Fibroblast of upper back skin (primary cell): Measurements from ENCODE around the gene CHTF18.
A peak's percentile ranks its signal among the peaks of the same experiment; 100 is the strongest.

ENCODE experiments used
- DNase-seq: peaks from one replicate; pipeline ENCODE4 v3.0.0-alpha.2; 2013

CHTF18 gene

GRCh38 chr16:794853-795466, 6.5 kb downstream of the CHTF18 start:
- no peak for DNase-seq

DNA sequence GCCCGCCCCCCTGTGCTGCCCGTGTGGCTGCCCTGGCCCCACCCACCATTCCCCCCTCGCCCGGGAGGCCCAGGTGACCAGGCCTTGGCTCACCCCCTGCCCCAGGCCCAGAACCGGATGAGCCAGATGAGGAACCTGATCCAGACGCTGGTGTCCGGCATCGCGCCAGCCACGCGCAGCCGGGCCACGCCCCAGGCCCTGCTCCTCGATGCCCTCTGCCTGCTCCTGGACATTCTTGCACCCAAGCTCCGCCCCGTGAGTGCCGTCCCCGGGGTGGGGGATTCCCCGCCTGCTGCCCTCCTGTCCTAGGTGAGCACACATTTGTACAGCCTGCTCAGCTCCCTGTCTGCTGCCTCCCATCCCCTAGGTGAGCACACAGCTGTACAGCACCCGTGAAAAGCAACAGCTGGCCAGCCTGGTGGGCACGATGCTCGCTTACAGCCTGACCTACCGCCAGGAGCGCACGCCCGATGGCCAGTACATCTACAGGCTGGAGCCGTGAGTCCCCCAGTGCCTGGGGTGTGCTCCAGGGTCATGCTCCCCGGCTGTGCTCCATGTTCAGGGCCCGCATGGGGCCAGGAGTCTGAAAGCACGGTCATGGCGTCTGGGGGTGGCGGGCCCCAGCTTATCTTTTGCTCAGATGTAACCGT, 7.3 kb downstream of the CHTF18 start:
- no peak for DNase-seq

DNA sequence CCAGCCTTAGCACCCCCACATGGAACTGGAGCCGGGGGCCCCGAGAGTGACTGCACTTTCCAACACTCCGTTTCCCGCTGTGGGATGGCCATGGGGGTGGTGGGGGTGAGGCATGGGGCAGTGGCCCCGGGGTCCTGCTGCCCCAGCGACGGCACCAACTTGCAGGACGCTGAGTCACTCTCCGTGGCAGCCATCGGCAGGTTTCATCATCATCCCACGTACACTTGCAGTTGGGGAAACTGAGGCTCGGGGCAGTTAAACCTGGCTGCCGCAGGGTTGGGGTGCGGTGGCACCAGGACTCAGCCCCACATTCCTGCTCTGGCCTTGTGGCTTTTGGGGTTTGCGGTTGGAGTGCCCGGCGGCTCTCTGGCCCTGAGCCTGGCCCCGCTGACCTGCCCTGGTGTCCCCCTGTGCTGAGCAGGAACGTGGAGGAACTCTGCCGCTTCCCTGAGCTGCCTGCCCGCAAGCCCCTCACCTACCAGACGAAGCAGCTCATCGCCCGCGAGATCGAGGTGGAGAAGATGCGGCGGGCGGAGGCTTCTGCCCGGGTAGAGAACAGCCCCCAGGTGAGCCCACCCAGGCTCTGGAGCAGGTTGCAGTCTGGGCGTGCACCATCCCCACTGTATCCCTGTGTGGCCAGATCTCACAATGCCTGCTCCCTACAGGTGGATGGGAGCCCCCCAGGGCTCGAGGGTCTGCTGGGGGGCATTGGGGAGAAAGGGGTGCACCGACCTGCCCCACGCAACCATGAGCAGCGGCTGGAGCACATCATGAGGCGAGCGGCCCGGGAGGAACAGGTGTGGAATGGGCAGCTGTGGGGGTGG, 8.1 kb downstream of the CHTF18 start:
- no peak for DNase-seq

- no peak for DNase-seq
Measured at GRCh38 chr16:797120-797420, 8.7 kb downstream of the CHTF18 start.

GRCh38 chr16:797686-798085, 9.3 kb downstream of the CHTF18 start:
- DNase-seq = no peak

- no peak for DNase-seq
Measured at GRCh38 chr16:798666-799065, 10.2 kb downstream of the CHTF18 start.

- no peak for DNase-seq
Measured at GRCh38 chr16:799111-799947, 10.9 kb downstream of the CHTF18 start.

DNA sequence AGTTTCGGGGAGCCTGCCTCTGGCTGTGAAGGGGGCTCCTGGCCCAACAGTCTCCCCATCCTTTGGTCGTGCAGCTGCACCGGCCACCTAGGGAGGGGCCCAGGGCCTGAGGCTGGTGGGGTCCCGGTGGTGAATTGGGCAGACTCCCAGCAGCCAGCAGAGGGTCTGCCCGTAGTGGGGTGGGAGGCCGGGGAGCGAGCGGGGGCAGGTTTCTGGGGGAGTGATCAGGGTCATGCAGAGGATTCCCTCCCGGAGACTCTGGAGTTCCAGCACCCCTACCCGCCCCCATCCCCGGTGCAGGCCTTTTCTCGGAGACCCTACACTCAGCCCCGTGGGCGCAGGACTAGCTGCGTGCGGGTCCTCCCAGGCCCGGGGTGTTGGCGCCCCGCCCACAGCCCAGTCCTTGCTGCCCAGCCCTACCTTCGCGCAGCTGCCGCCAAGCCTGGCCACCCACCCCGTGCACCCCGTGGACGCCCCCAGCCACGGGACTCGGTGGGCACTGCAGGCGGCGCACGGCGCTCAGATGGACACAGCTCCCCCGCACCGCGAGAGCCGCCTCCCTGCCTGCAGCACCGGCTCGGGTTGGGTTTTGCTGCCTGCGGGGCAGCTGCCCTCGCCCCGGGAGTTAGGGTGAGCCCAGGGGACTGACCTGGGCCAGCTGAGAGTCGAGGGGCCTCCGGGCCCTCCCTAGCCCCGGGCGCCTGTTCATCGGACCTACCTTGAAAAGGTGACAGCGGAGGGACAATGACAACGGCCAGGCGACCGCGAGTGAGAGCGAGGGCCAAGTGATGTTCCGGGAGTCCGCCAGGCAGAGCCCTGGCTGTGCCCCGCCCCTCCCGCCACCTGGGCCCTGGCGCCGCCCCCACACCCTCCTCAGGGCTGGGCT, 11.8 kb downstream of the CHTF18 start, which contains the start of gene GNG13:
TSS of gene GNG13 (minus strand) at position 787 of the 886 bp plus-strand sequence. CDS start 1,657 bp downstream, outside the sequence.
- no peak for DNase-seq

- DNase-seq = no peak
Measured at GRCh38 chr16:800834-801511, 12.6 kb downstream of the CHTF18 start.

- no peak for DNase-seq
Measured at GRCh38 chr16:801584-802363, 13.4 kb downstream of the CHTF18 start.

DNA sequence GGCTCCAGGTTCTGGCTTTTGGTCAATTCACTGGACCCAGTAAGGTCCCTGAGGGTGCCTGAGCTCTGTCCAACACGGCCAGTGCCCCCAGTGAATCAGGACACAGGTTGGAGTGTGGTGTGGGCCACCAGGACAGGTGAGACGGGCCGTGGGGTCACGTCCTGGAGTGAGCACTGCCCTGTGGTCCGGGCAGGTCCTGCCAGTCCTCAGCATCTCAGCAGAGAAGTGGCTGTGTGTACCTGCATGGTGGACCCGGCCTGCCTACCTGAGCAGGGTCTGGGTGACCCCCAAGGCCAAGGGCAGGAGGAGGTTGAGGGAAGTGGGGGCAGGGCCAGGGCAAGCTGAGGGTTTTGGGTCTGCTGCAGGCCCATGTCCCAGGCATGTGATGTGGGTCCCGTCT, 14.0 kb downstream of the CHTF18 start:
- no peak for DNase-seq

DNA sequence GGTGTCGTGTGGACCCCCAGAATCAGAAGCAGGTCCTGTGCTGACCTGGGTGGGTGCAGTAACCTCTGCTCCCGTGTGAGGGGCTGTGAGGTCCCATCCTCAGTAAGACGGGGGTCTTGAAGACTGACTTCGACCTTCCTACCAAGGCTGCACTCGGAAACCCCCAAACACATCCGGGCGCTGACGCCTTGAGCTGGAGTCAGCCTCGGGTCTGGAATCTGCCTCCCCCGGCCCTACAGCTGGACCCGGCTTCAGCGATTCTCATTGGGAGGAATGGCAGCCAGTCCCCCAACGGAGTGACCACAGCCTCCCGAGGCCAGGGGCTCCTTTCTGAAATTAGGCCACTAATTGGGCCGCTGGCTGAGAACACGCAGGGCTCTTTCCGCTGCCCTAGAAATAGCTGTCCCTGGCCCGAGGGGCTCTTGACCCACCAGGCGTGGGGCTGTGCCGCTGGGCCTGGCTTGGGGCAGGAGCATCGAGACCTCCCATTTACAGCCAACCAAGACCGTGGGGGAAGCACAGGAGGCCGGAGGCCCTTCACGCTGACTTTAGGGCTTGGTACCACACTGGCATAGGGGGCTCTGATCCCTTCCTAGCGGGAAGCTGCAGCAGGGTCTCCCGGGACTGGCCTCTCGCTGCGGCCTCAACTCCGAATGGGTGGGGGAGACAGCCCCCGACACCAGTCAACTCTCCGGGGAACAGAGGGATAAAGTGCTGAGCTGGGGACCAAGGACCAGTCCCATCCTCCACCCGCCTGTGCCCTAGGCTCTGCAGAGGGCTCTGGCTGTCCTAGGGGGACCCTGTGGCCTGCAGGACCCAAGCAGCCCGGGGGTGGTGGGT, 14.7 kb downstream of the CHTF18 start:
- no peak for DNase-seq

- DNase-seq = no peak
Measured at GRCh38 chr16:803754-804080, 15.3 kb downstream of the CHTF18 start.

GRCh38 chr16:804193-805048, 16.0 kb downstream of the CHTF18 start:
- DNase-seq = no peak

GRCh38 chr16:805474-805873, 17.1 kb downstream of the CHTF18 start:
- DNase-seq = no peak

GRCh38 chr16:807347-808084, 19.1 kb downstream of the CHTF18 start:
- DNase-seq = peak; percentile 91

DNA sequence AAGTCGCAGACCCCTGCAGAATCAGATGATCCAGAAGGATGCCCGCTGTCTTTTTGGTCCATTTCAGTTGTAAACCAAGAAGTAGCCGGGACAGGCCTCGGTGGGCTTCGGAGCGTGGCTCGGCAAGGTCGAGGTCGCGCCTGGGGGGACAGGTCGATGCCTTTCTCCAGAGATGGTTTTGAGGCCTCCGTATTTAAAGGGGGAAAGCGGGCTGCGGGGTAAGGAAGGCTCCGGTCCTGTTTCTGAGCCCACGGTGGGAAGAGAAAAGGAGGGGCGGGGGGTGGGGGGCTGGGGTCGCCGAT, 19.6 kb downstream of the CHTF18 start:
- DNase-seq = no peak

DNA sequence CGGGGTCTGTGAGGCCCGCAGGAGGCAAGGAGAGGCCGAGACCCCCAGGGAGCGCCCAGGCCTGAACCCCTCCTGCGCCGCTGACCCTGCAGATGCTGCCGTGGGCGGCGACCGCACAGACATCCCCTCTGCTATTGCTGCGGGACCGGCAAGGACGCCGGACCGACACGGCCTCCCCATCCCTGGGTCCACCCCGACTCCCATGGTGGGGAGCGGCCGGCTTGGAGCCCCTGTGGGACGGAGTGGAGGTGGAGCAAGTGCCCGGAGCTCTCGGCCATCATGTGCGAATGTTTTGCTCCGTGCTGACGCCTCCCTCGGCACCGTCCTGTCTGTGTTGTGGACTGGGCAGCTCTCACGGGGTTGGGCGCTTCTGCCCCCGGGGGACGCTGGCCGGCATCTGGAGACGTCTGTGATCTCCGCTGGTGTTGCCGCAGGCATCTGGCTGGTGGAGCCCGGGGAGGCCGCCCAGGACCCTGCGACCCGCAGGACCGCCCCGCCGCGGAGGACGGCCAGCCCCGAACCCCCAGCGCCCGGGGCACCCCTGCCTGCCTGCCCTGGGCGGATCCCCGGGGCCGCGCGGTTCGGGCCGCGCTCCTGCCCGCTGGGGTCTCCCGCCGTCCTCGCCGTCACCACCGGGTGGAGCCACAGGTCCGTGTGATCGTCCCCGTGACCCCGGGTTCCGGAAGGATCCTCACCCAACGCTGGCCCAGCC, 24.9 kb downstream of the CHTF18 start:
- DNase-seq = peak; percentile 25
